Stimulated activated CD4-positive, alpha-beta T cell treated with anti-CD3 and anti-CD28 coated beads, TNF-alpha, amount 100 ng/mL, for 24 hours (primary cell): Measurements from ENCODE around the gene HMGB2.

Experiments
- DNase-seq, 3 experiments: peaks; one replicate each; pipeline ENCODE4 v3.0.0-alpha.2; 2020; ENCODE audit warnings: low read depth in 3 of 3

Gene HMGB2

GRCh38 chr4:173334891-173335752 lies 964 bp upstream of the HMGB2 start:
- peak; percentile 7 to 61 (median 9) for DNase-seq

DNA sequence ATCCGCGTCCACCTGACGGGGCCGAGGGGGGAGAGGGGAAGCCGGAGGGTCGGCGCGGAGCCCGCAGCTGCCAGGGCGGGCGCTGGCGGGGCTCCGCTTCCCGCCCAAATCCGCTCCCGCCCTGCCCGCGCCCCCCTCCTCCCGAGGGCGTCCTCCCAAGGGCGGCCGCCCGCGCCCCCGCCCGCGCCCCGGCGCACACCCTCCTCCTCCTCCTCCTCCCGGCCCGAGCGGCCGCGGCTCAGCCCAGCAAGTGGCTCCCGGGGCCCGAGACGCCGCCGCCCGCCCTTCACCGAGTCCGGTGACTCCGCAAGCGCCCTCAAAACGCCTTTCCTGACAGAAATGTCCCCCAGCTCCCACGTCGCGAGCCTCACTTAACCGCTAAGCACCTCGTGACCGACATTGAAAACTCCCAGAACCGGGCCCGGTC lies 487 bp downstream of the HMGB2 start:
- peak; percentile 13 to 51 (median 15) for DNase-seq

DNA sequence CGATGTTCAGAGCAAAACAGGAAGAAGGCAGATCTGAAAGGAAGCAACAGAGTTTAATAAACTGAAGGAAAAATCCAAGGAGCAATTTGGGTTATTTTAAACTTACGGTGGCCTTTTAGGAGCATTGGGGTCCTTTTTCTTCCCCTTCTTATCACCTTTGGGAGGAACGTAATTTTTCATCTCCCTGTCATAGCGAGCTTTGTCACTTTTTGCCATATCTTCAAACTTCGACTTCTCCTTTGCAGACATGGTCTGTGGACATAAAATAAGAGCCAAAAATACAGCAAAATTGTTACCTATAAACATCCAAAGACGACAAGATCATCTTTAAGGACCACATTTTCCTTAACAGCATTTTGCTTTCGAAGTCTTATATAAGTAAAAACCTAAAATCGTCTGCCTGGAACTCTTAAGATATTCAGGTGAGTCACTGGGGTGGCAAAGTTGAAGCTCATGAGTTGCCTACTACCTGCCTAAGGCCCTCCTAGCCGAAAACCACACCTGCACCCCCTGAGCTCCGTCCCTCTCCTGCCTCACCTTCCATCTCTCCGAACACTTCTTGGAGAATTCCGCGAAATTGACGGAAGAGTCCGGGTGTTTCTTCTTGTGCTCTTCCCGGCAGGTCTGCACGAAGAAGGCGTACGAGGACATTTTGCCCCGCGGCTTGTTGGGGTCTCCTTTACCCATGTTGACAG lies 1.0 kb downstream of the HMGB2 start:
- DNase-seq: peak in 1 of 3 experiments; percentile 15

- DNase-seq: no peak
Observed at GRCh38 chr4:173332021-173332487, 2.1 kb downstream of the HMGB2 start.

DNA sequence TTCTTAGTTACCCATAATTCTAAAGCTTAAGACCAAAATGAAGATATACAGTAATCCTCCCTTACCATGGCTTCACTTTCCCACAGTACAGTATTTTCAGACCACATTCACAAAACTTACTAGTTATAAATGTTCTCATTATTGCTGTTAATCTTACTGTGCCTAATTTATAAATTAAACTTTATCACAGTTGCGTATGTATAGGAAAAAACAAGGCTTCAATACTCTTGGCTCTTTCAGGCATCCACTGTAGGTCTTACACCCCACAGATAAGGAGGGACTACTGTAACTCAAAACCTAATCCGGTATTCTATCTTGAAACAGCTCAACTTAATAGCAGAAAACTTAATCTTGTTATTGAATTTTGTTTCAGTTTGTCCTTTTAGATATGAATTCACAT lies 3.6 kb downstream of the HMGB2 start:
- no peak for DNase-seq

- DNase-seq: no peak
Observed at GRCh38 chr4:173328236-173328901, 5.8 kb downstream of the HMGB2 start.

DNA sequence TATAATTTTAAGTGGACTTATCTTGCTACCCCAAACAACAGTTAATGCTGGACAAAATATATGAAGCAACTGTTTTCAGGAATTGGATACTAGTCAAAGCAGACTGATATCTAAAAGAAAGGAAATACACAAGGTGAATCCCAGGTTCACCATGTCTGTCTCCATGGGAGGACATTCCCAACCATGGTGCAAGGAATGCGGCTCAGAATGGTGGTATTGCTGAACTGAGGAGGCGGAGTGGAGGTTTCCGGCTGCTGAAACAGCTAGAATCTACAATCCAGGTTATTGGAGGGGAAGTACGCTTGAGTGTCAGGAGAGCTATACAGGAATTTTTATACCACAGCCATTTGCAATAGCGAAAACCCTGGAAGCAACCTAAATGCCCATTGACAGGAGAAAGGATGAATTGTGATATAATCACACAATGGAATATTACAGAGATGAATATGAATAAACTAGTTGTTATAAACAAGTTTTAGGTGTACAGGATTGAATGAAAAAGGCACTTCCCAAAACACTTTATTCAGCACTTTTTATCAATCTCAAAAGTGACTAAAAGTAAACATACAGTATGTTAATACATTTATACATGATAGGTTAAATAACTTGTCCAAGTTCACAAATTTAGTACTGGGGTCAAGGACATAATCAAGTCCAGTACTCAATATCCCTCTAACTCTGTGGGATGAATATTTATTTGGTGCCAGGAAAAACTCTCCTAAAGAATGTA lies 9.0 kb downstream of the HMGB2 start:
- DNase-seq: no peak

- DNase-seq: no peak
Observed at GRCh38 chr4:173319696-173320095, 14.5 kb downstream of the HMGB2 start.

GRCh38 chr4:173318648-173319211 lies 15.4 kb downstream of the HMGB2 start:
- no peak for DNase-seq

DNA sequence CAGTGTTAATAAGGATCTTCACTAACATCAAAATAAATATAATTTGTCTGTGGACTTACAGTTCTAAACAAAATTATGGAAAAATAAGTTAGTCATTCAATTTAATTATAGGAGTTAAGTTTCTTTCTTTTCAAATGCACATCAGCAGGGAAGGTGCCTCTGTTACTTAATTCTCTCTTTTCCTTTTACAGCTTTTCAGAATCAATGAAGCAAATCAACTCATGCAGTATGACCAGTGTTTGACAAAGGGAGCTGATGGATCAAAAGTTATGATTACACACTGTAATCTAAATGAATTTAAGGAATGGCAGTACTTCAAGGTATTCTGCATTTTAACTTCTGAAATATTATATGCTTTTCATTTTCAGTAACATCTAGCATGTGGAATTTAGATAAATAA lies 15.9 kb downstream of the HMGB2 start:
- DNase-seq: no peak

GRCh38 chr4:173317004-173317403 lies 17.2 kb downstream of the HMGB2 start:
- DNase-seq: no peak

DNA sequence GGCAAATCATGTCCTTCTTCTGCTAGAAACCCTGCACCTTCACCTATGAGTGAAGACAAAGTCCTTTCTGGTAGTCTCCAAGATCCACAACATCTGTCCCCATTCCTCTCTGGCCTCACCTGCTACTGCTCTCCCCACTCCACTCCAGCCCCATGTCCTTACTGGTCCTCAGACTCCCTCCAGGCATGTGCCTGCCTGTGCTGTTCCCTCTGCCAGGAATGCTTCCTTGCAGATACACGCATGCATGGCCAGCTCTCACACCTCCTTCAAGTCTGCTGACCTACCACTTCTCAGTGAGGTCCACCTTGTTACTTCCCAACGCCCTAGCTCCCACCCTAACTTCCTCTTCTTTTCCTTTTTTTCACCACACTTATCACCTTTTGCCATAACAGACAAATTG lies 18.1 kb downstream of the HMGB2 start:
- no peak for DNase-seq

- DNase-seq: no peak
Observed at GRCh38 chr4:173314715-173315114, 19.4 kb downstream of the HMGB2 start.

GRCh38 chr4:173311368-173311767 lies 22.8 kb downstream of the HMGB2 start:
- no peak for DNase-seq

DNA sequence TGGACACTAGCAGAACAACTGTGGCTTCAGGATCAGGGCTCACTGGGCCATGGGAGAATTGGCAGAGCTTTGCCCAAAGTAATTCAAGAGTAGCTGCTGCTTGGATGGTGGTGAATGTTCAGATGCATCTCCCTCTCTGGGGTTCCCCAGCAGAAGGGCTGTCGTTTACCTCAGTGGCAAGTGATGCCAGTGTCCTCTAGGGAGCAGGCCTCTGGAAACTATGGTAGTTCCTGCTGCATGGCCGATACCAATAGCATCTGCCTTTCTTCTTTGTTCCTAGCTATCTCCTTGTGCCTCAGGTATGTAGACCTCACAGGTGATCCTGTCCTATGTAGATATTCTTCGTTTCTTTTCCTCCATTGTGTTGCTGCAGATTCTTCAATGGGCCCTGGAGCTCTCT lies 26.4 kb downstream of the HMGB2 start:
- no peak for DNase-seq

DNA sequence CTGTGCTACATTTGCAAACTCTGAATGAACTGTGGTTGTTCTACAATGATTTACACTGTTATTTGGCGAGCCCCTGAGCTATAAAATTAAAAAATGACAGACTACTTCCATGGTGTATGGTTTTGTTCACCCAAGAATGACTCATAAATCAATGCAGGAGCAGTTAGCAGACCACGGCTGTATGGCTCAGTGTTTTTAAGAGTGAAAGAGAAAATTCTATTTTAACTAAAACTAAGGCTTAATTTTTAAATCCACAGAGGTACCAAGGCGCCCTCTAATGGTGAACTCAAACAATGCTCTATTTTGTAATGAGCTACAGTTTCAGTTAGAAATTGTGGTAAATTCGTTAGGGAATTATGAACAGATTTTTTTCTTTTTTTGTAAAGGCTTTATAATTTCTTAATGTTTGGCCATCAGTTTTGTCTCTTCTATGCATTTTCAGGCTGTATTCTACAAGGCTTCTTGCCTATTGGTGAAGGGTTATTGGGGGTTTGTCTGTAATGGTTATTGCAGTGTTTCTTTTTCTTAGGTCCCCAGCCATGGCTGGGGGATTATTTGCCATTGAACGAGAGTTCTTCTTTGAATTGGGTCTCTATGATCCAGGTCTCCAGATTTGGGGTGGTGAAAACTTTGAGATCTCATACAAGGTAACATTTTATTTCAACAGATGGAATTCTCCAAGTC lies 32.5 kb downstream of the HMGB2 start:
- no peak for DNase-seq

- no peak for DNase-seq
Observed at GRCh38 chr4:173294444-173294843, 39.7 kb downstream of the HMGB2 start.

DNA sequence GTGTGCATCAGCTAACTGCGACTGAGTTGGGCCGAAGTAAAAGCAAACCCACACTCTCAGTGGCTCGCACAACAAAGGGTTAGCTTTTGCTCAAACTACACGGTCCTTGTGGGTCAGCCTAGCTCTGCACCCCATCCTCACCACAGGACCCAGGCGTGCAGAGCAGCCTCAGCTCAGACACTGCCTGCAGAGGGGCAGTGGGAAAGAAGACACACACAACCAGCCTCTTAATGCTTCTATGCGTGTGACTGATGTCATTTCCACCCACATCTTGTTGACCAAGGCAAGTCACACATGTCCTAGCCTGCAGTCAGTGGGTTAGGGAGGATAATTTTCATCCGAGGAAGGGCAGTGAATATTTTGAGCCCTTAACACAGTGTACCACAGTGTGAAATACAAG lies 40.5 kb downstream of the HMGB2 start:
- DNase-seq: no peak

GRCh38 chr4:173291899-173292298 lies 42.3 kb downstream of the HMGB2 start:
- DNase-seq: no peak

- no peak for DNase-seq
Observed at GRCh38 chr4:173289353-173289727, 44.8 kb downstream of the HMGB2 start.
